Fibroblast of the aortic adventitia (primary cell): ENCODE data around the gene TWIST2. TPM values are rescaled to one million over a fixed set of nuclear protein-coding genes. Genes with fewer than 3 reads are reported as not detected.
A peak's percentile ranks its signal among the peaks of the same experiment; 100 is the strongest.

ENCODE experiments used
- DNase-seq: peaks from one replicate; pipeline ENCODE4 v3.0.0-alpha.2; 2010; ENCODE audit warnings: low read depth
- H3K4me3 ChIP-seq: 2 replicates; pipeline ENCODE4 v1.5.1; 2011; ENCODE audit warnings: low read depth, mild to moderate bottlenecking, control low read depth, low read length, moderate library complexity
- CTCF ChIP-seq: IDR thresholded peaks from 2 replicates; pipeline ENCODE4 v1.5.1; 2011; ENCODE audit warnings: mild to moderate bottlenecking, low read length, control low read depth, inconsistent platforms; ENCODE audit not compliant: insufficient read depth
- total RNA-seq: library from RNA; depleted of rRNA; stranded (reverse); fragments of >200 nt; gene quantifications from 2 replicates; pipeline ENCODE4 v1.2.3, GENCODE V29; 2012; ENCODE audit warnings: low replicate concordance

TWIST2 gene
- total RNA-seq, 1 donor, result 64.1 TPM

- H3K4me3 ChIP-seq, result no peak overlapping the region
- TF ChIP-seq CTCF, result no peak
- DNase-seq, result no peak
Measured at GRCh38 chr2:238936162-238937052, 88.5 kb downstream of the TWIST2 start.

DNA sequence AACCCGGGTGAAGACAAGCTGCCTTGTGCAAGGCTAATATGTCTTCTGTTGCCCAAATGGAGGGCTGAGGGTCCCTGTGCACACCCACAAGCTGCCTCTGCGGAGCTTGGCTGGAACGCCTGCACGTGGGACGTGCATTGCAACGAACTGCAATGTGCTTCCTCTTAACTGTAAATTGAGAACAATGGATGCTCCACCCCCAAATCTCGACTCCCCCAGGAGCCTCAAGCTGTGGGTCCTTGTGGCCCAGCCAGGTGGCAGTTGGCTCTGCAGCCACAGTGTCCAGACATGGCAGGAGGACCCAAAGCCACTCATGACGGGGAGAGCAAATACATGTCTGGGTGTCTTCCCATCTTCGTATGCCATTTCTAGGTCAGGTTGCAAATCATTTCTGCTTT lies 90.1 kb downstream of the TWIST2 start:
- no peak for TF ChIP-seq CTCF
- DNase-seq, result peak; percentile 67

GRCh38 chr2:238938401-238939055 lies 90.6 kb downstream of the TWIST2 start:
- peak; percentile 100 for DNase-seq
- H3K4me3 ChIP-seq, result no peak overlapping the region
- TF ChIP-seq CTCF, result no peak

More for the DNA sequence above, 90.1 kb downstream of the TWIST2 start:
- H3K4me3 ChIP-seq, result no peak overlapping the region

DNA sequence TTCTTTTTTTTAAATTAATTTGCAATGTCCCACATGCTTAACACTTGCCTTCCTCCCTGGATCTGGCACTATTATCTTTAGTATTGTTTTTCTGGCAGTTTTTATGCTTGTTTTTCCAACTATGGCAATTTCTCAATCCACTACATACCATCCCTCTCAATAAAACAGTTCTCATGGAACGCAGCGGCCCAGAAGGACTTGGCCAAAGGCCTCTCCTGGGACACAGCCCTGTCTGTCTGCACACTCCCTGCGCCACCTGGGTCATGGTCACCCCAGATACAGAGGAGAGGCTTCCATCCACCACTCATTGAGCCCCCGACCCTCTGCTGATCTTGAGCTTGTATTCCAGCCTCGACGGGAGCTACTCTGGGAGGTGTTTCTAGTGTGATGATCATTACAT lies 91.2 kb downstream of the TWIST2 start:
- no peak for TF ChIP-seq CTCF
- DNase-seq, result no peak
- H3K4me3 ChIP-seq, result no peak overlapping the region

- H3K4me3 ChIP-seq, result no peak overlapping the region
- DNase-seq, result no peak
- no peak for TF ChIP-seq CTCF
Measured at GRCh38 chr2:238939521-238940403, 91.9 kb downstream of the TWIST2 start.

- TF ChIP-seq CTCF, result no peak
- no peak for DNase-seq
- no peak overlapping the region for H3K4me3 ChIP-seq
Measured at GRCh38 chr2:238940806-238941205, 92.9 kb downstream of the TWIST2 start.
